PC-9 (cell line): ENCODE results near the gene MYH7.
"Not testable (repeated sequence)": the region's sequence is repeated elsewhere in the genome, so short reads cannot be mapped to it uniquely, and the experiment has no call there.

ENCODE experiments used
- EZH2 ChIP-seq: fragments of 200-600 bp; sonication (generic); IDR thresholded peaks from 2 replicates; pipeline ENCODE4 v1.8.0; 2017; ENCODE audit warnings: antibody characterized with exemption, low read depth
- TF ChIP-seq, protein P1 (sequence below): fragments of 200-600 bp; sonication (generic); conservative IDR thresholded peaks from 2 replicates; pipeline ENCODE4 v1.6.1; 2017; ENCODE audit warnings: mixed run types, antibody characterized with exemption, mild to moderate bottlenecking, moderate library complexity

GRCh38 chr14:23419646-23420045 lies 15.8 kb downstream of the MYH7 start:
- TF ChIP-seq, protein P1, sequence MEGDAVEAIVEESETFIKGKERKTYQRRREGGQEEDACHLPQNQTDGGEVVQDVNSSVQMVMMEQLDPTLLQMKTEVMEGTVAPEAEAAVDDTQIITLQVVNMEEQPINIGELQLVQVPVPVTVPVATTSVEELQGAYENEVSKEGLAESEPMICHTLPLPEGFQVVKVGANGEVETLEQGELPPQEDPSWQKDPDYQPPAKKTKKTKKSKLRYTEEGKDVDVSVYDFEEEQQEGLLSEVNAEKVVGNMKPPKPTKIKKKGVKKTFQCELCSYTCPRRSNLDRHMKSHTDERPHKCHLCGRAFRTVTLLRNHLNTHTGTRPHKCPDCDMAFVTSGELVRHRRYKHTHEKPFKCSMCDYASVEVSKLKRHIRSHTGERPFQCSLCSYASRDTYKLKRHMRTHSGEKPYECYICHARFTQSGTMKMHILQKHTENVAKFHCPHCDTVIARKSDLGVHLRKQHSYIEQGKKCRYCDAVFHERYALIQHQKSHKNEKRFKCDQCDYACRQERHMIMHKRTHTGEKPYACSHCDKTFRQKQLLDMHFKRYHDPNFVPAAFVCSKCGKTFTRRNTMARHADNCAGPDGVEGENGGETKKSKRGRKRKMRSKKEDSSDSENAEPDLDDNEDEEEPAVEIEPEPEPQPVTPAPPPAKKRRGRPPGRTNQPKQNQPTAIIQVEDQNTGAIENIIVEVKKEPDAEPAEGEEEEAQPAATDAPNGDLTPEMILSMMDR, result not testable (repeated sequence)
- TF ChIP-seq EZH2, result not testable (repeated sequence)
